PC-3 (cell line): Measurements from ENCODE around the gene CCPG1. TPM values are rescaled to one million over a fixed set of nuclear protein-coding genes. Genes with fewer than 3 reads are reported as not detected.

Experiments
- ATAC-seq: fragments of 200-7000 bp; cut with Tn5 transposase; 2 replicates; pipeline ENCODE4 v1.9.1; 2020; ENCODE audit warnings: mild to moderate bottlenecking, moderate library complexity
- BruUV-seq: library from RNA; stranded (reverse); fragments of 400-500 nt; replicated peaks from 2 replicates; lab custom pipeline; 2021; lab: Mats Ljungman, UMichigan
- CTCF ChIA-PET: fragments of 300-600 bp; sonication (Branson Sonifier 250); formaldehyde crosslinking; loops from one replicate; lab custom pipeline; 2022; ENCODE audit warnings: antibody characterized with exemption; lab: Charles Lee
- POLR2A ChIA-PET: fragments of 300-600 bp; sonication (Branson Sonifier 250); formaldehyde crosslinking; loops from one replicate; lab custom pipeline; 2022; ENCODE audit warnings: antibody characterized with exemption; ENCODE audit not compliant: unreplicated experiment; lab: Charles Lee
- DNase-seq: peaks from one replicate; pipeline ENCODE4 v3.0.0-alpha.2; 2015
- H2AFZ ChIP-seq: fragments of 300-600 bp; sonication (generic); 2 replicates; pipeline ENCODE4 v1.6.0; 2016; ENCODE audit warnings: antibody characterized with exemption, low read length
- H3F3A ChIP-seq: fragments of 300-600 bp; sonication (generic); one replicate; pipeline ENCODE4 v1.6.0; 2017; ENCODE audit warnings: antibody characterized with exemption, low read length, control low read depth, mild to moderate bottlenecking; ENCODE audit not compliant: unreplicated experiment
- H3K27ac ChIP-seq: fragments of 300-600 bp; sonication (generic); 2 replicates; pipeline ENCODE4 v1.5.1; 2016; ENCODE audit warnings: mild to moderate bottlenecking, low read length
- H3K27me3 ChIP-seq: fragments of 300-600 bp; sonication (generic); 2 replicates; pipeline ENCODE4 v1.6.1; 2016; ENCODE audit warnings: low read length, mixed read lengths
- H3K36me3 ChIP-seq: fragments of 300-600 bp; sonication (generic); 2 replicates; pipeline ENCODE4 v1.6.1; 2016; ENCODE audit warnings: low read depth, mixed run types, low read length, mixed read lengths
- H3K4me1 ChIP-seq: fragments of 300-600 bp; sonication (generic); 2 replicates; pipeline ENCODE4 v1.5.1; 2016; ENCODE audit warnings: low read length; ENCODE audit not compliant: insufficient read depth
- H3K4me2 ChIP-seq: fragments of 300-600 bp; sonication (generic); 2 replicates; pipeline ENCODE4 v1.6.0; 2016; ENCODE audit warnings: low read length
- H3K4me3 ChIP-seq: fragments of 300-600 bp; sonication (generic); 2 replicates; pipeline ENCODE4 v1.5.1; 2016; ENCODE audit warnings: mild to moderate bottlenecking, low read length, mixed read lengths
- H3K79me2 ChIP-seq: fragments of 300-600 bp; sonication (generic); 2 replicates; pipeline ENCODE4 v1.6.1; 2017; ENCODE audit warnings: low read length, mixed read lengths
- H3K9ac ChIP-seq: fragments of 300-600 bp; sonication (generic); 2 replicates; pipeline ENCODE4 v1.6.0; 2016; ENCODE audit warnings: mild to moderate bottlenecking, low read length
- H3K9me2 ChIP-seq: fragments of 300-600 bp; sonication (generic); replicated peaks from 2 replicates; pipeline ENCODE4 v1.6.1; 2016; ENCODE audit warnings: mixed run types, low read length, mixed read lengths
- H3K9me3 ChIP-seq: fragments of 300-600 bp; sonication (generic); 2 replicates; pipeline ENCODE4 v1.6.1; 2016; ENCODE audit warnings: low read length, mixed read lengths
- H4K20me1 ChIP-seq: fragments of 300-600 bp; sonication (generic); 2 replicates; pipeline ENCODE4 v1.6.1; 2016; ENCODE audit warnings: low read length, mixed read lengths
- CTCF ChIP-seq: fragments of 300-600 bp; sonication (generic); conservative IDR thresholded peaks from 2 replicates; pipeline ENCODE4 v1.5.1; 2017; ENCODE audit warnings: antibody characterized with exemption, low read depth, mild to moderate bottlenecking, low read length
- EZH2 ChIP-seq: fragments of 300-600 bp; sonication (generic); IDR thresholded peaks from one replicate; pipeline ENCODE4 v1.6.1; 2017; ENCODE audit warnings: antibody characterized with exemption, mild to moderate bottlenecking, low read length; ENCODE audit not compliant: unreplicated experiment
- EZH2phosphoT487 ChIP-seq: fragments of 300-600 bp; sonication (generic); IDR thresholded peaks from 2 replicates; pipeline ENCODE4 v1.6.1; 2018; ENCODE audit warnings: mild to moderate bottlenecking, antibody characterized with exemption, low read length, borderline replicate concordance
- intact Hi-C: fragments of 100-400 bp; cut with micrococcal nuclease; formaldehyde crosslinking; loops from 2 replicates; pipeline ENCODE4 v1.9.0; 2023
- total RNA-seq: library from RNA; depleted of rRNA; stranded (reverse); fragments of >200 nt; gene quantifications from 2 replicates; pipeline ENCODE4 v1.2.3, GENCODE V29; 2014

The CCPG1 gene
- total RNA-seq, 1 experiment from 2014 or later = 7.8 TPM

DNA sequence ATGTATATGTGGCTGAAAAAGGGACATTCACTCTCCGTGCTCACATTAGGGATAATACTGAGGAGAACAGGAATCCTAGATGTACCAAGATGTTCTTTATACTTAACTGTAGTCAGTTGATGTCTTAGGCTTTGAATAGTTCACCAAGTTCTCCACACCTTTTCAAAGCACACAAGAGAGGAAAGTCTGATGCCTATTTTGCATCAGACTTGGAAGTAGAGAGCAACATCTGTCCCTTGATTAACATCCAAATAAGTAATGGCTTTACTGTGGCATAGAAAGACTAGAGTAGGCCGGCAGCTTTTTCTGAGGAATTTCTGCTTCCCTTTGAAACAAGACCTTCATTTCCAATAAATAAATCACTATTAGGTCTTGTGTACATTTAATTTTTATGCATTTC, 55.1 kb downstream of the CCPG1 start:
- CTCF ChIA-PET = no interaction called here
- DNase-seq (no peak), ATAC-seq (no peak)
- no peak overlapping the region for H3K9ac ChIP-seq
- no peaks in the 10 kb centered on the region for H3F3A ChIP-seq
- peaks cover 9% of the 10 kb centered on the region; the same call in 1 of the 2 replicates for H3K4me1 ChIP-seq
- no peaks in the 10 kb centered on the region for H3K9me3 ChIP-seq
- H3K27me3 ChIP-seq = no peaks in the 10 kb centered on the region
- H3K36me3 ChIP-seq = no peaks in the 10 kb centered on the region
- BruUV-seq = no TSS peak
- POLR2A ChIA-PET = no interaction called here
- H3K79me2 ChIP-seq = no peaks in the 10 kb centered on the region
- no peak overlapping the region for H3K4me2 ChIP-seq
- TF ChIP-seq EZH2 (no peak), CTCF (no peak), EZH2phosphoT487 (no peak)
- H3K4me3 ChIP-seq = no peak overlapping the region
- no peaks in the 10 kb centered on the region for H4K20me1 ChIP-seq
- no peak overlapping the region for H3K27ac ChIP-seq
- H2AFZ ChIP-seq = no peak overlapping the region
- H3K9me2 ChIP-seq = no peaks in the 10 kb centered on the region
- intact Hi-C loops = loop anchor here (10.0 kb wide), 1 partner anchor 52 kb away; the partner anchor contains the start of genes CCPG1 and PIERCE2

DNA sequence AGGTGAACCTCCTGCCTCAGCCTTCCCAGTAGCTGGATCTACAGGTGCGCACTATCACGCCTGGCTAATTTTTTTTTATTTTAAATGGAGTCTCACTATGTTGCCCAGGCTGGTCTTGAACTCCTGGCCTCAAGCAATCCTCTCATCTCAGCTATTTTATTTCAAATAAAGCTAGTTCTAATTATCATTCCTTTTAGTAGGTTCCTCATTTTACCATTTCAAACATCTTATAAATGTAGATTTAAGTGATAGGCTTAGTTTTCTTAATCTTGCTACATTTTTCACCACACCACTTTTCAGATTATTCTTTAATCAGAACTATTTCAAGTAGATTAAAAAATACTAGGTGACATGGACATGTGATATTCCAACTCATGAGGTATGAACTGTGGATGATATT, 58.9 kb downstream of the CCPG1 start:
- no peaks in the 10 kb centered on the region for H4K20me1 ChIP-seq
- H3K9me3 ChIP-seq = no peaks in the 10 kb centered on the region
- H3K4me3 ChIP-seq = no peak overlapping the region
- no peaks in the 10 kb centered on the region for H3K36me3 ChIP-seq
- intact Hi-C loops = no loop called here
- no peaks in the 10 kb centered on the region for H3F3A ChIP-seq
- TF ChIP-seq EZH2 (no peak), EZH2phosphoT487 (no peak), CTCF (no peak)
- H2AFZ ChIP-seq = no peak overlapping the region
- no peak overlapping the region for H3K4me2 ChIP-seq
- no peak overlapping the region for H3K27ac ChIP-seq
- BruUV-seq = no TSS peak
- no peaks in the 10 kb centered on the region for H3K79me2 ChIP-seq
- H3K4me1 ChIP-seq = no peaks in the 10 kb centered on the region
- ChIA-PET CTCF (no interaction called here), POLR2A (no interaction called here)
- H3K9me2 ChIP-seq = no peaks in the 10 kb centered on the region
- no peak for ATAC-seq
- H3K27me3 ChIP-seq = no peaks in the 10 kb centered on the region
- DNase-seq = no peak
- H3K9ac ChIP-seq = no peak overlapping the region

DNA sequence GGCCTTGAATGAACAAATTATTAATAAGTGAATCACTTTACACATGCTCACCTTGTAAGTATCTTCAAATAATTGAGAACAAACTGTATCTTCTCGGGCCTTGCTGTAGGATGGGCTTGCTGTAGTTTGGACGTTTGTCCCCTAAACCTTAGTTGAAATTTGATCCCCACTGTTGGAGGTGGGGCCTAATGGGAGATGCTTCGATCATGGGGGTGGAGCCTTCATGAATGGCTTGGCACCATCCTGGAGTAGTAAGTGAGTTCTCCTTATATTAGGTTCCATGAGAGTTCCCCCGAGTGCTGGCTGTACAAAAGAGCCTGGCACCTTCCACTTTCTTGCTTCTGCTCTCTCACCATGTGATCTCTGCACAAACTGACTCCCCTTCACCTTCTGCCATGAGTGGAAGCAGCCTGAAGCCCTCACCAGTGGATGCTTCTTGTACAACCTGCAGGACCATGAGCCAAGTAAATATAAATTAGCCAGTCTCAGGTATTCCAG, 59.8 kb downstream of the CCPG1 start:
- CTCF ChIA-PET = no interaction called here
- Histone ChIP-seq H3F3A (no peaks in the 10 kb centered on the region), H3K27me3 (no peaks in the 10 kb centered on the region), H3K9me2 (no peaks in the 10 kb centered on the region), H3K9ac (no peak overlapping the region), H3K4me3 (no peak overlapping the region), H3K4me2 (no peak overlapping the region), H3K36me3 (no peaks in the 10 kb centered on the region), H3K4me1 (no peaks in the 10 kb centered on the region), H3K27ac (no peak overlapping the region), H2AFZ (no peak overlapping the region), H3K9me3 (no peaks in the 10 kb centered on the region), H4K20me1 (no peaks in the 10 kb centered on the region), H3K79me2 (no peaks in the 10 kb centered on the region)
- DNase-seq = no peak
- BruUV-seq = no TSS peak
- ATAC-seq = no peak
- POLR2A ChIA-PET = no interaction called here
- TF ChIP-seq EZH2phosphoT487 (no peak), CTCF (no peak), EZH2 (no peak)
- intact Hi-C loops = no loop called here
